ENCODE measurements around the gene PDE4D. TPM values are rescaled to one million over a fixed set of nuclear protein-coding genes. Genes with fewer than 3 reads are reported as not detected.

Gene PDE4D
- total RNA-seq, 1 experiment from 2014 or later, result 3.6 TPM

- H3K79me2 ChIP-seq (ENCODE audit: low read length), result no peaks in the 10 kb centered on the region
- TF ChIP-seq EZH2phosphoT487 (IDR thresholded peaks at IDR 0.05; ENCODE audit: borderline replicate concordance, low read length), result no peak
- TF ChIP-seq, protein P1, sequence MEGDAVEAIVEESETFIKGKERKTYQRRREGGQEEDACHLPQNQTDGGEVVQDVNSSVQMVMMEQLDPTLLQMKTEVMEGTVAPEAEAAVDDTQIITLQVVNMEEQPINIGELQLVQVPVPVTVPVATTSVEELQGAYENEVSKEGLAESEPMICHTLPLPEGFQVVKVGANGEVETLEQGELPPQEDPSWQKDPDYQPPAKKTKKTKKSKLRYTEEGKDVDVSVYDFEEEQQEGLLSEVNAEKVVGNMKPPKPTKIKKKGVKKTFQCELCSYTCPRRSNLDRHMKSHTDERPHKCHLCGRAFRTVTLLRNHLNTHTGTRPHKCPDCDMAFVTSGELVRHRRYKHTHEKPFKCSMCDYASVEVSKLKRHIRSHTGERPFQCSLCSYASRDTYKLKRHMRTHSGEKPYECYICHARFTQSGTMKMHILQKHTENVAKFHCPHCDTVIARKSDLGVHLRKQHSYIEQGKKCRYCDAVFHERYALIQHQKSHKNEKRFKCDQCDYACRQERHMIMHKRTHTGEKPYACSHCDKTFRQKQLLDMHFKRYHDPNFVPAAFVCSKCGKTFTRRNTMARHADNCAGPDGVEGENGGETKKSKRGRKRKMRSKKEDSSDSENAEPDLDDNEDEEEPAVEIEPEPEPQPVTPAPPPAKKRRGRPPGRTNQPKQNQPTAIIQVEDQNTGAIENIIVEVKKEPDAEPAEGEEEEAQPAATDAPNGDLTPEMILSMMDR (conservative IDR thresholded peaks at IDR 0.05; ENCODE audit: low read depth, low read length), result no peak
- no peak for TF ChIP-seq EZH2 (IDR thresholded peaks at IDR 0.05; ENCODE audit: low read length, unreplicated experiment)
- POLR2A ChIA-PET (ENCODE audit: unreplicated experiment), result no interaction called here
- H3K9me2 ChIP-seq (replicated peaks; ENCODE audit: low read length), result no peaks in the 10 kb centered on the region
- H3K9ac ChIP-seq (ENCODE audit: low read length), result no peak overlapping the region
- H3K9me3 ChIP-seq (ENCODE audit: low read length), result no peaks in the 10 kb centered on the region
- BruUV-seq (replicated peaks), result no TSS peak
- no peaks in the 10 kb centered on the region for H4K20me1 ChIP-seq (ENCODE audit: low read length)
- no peak overlapping the region for H3K4me3 ChIP-seq (ENCODE audit: low read length)
- no peak overlapping the region for H3K4me2 ChIP-seq (ENCODE audit: low read length)
- no peaks in the 10 kb centered on the region for H3K27me3 ChIP-seq (ENCODE audit: low read length)
- CTCF ChIA-PET, result no interaction called here
- DNase-seq, result no peak
- no peaks in the 10 kb centered on the region for H3K36me3 ChIP-seq (ENCODE audit: low read depth, low read length)
- no peak for ATAC-seq
- no peak overlapping the region for H2AFZ ChIP-seq (ENCODE audit: low read length)
- H3K27ac ChIP-seq (ENCODE audit: low read length), result no peak overlapping the region
- no peaks in the 10 kb centered on the region for H3K4me1 ChIP-seq (ENCODE audit: insufficient read depth, low read length)
- intact Hi-C loops (cut with micrococcal nuclease), result no loop called here
- no peaks in the 10 kb centered on the region for H3F3A ChIP-seq (ENCODE audit: low read length, unreplicated experiment)
Observed at GRCh38 chr5:59286510-59286909, 607.0 kb downstream of the PDE4D start.

- H3K36me3 ChIP-seq (ENCODE audit: low read depth, low read length), result no peaks in the 10 kb centered on the region
- H2AFZ ChIP-seq (ENCODE audit: low read length), result no peak overlapping the region
- ATAC-seq, result no peak
- H3K9me3 ChIP-seq (ENCODE audit: low read length), result no peaks in the 10 kb centered on the region
- no peaks in the 10 kb centered on the region for H4K20me1 ChIP-seq (ENCODE audit: low read length)
- no peaks in the 10 kb centered on the region for H3K79me2 ChIP-seq (ENCODE audit: low read length)
- H3F3A ChIP-seq (ENCODE audit: low read length, unreplicated experiment), result no peaks in the 10 kb centered on the region
- DNase-seq, result no peak
- H3K9ac ChIP-seq (ENCODE audit: low read length), result no peak overlapping the region
- ChIA-PET CTCF (no interaction called here), POLR2A (ENCODE audit: unreplicated experiment) (no interaction called here)
- H3K4me3 ChIP-seq (ENCODE audit: low read length), result no peak overlapping the region
- H3K4me1 ChIP-seq (ENCODE audit: insufficient read depth, low read length), result no peaks in the 10 kb centered on the region
- BruUV-seq (replicated peaks), result no TSS peak
- intact Hi-C loops (cut with micrococcal nuclease), result no loop called here
- no peak overlapping the region for H3K4me2 ChIP-seq (ENCODE audit: low read length)
- H3K27me3 ChIP-seq (ENCODE audit: low read length), result no peaks in the 10 kb centered on the region
- no peaks in the 10 kb centered on the region for H3K9me2 ChIP-seq (replicated peaks; ENCODE audit: low read length)
- TF ChIP-seq, protein P1 (conservative IDR thresholded peaks at IDR 0.05; ENCODE audit: low read depth, low read length), result no peak
- TF ChIP-seq EZH2phosphoT487 (IDR thresholded peaks at IDR 0.05; ENCODE audit: borderline replicate concordance, low read length), result no peak
- no peak for TF ChIP-seq EZH2 (IDR thresholded peaks at IDR 0.05; ENCODE audit: low read length, unreplicated experiment)
- no peak overlapping the region for H3K27ac ChIP-seq (ENCODE audit: low read length)
Observed at GRCh38 chr5:59285300-59286016, 608.1 kb downstream of the PDE4D start.

DNA sequence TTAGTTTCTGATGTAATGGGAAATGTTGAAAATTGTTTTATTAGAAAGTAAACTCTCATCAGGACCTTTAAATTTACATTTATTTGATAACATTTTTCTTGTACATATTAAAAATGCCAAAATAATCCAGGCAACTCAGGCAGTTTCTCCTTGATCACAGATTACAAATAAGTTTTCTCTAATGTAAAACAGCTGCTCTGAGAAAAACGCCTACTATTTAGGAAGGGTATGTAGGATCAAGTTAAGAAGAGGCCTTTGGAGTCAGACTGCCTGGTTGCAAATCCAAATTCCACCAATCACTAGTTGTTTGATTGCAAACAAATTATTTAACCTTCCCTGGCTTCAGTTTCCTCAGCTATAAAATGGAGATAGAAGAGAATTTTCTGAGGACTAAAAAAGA lies 610.8 kb downstream of the PDE4D start:
- POLR2A ChIA-PET (ENCODE audit: unreplicated experiment), result no interaction called here
- no peaks in the 10 kb centered on the region for H3K9me3 ChIP-seq (ENCODE audit: low read length)
- no TSS peak for BruUV-seq (replicated peaks)

More for the DNA sequence above, 610.8 kb downstream of the PDE4D start:
- Histone ChIP-seq H3K4me3 (ENCODE audit: low read length) (no peak overlapping the region), H3K4me2 (ENCODE audit: low read length) (no peak overlapping the region), H3K36me3 (ENCODE audit: low read depth, low read length) (no peaks in the 10 kb centered on the region), H4K20me1 (ENCODE audit: low read length) (no peaks in the 10 kb centered on the region), H3K9me2 (replicated peaks; ENCODE audit: low read length) (no peaks in the 10 kb centered on the region), H3K27me3 (ENCODE audit: low read length) (no peaks in the 10 kb centered on the region), H3K27ac (ENCODE audit: low read length) (no peak overlapping the region), H3K4me1 (ENCODE audit: insufficient read depth, low read length) (no peaks in the 10 kb centered on the region), H3F3A (ENCODE audit: low read length, unreplicated experiment) (no peaks in the 10 kb centered on the region), H3K79me2 (ENCODE audit: low read length) (no peaks in the 10 kb centered on the region), H2AFZ (ENCODE audit: low read length) (no peak overlapping the region), H3K9ac (ENCODE audit: low read length) (no peak overlapping the region)
- intact Hi-C loops (cut with micrococcal nuclease), result no loop called here
- no peak for ATAC-seq
- TF ChIP-seq EZH2phosphoT487 (IDR thresholded peaks at IDR 0.05; ENCODE audit: borderline replicate concordance, low read length), result no peak
- TF ChIP-seq, protein P1 (conservative IDR thresholded peaks at IDR 0.05; ENCODE audit: low read depth, low read length), result no peak
- no peak for TF ChIP-seq EZH2 (IDR thresholded peaks at IDR 0.05; ENCODE audit: low read length, unreplicated experiment)
- CTCF ChIA-PET, result no interaction called here
- DNase-seq, result no peak
